Bronchial epithelial cell (primary cell): ENCODE data around the gene DUSP6. TPM values are rescaled to one million over a fixed set of nuclear protein-coding genes. Genes with fewer than 3 reads are reported as not detected.

Source experiments
- DNase-seq: peaks from one replicate; pipeline ENCODE4 v3.0.0-alpha.2; 2010; ENCODE audit warnings: low read depth
- FAIRE-seq: peaks from 2 replicates; lab custom pipeline; 2011; peaks lifted over from hg19 to GRCh38; lab: Jason Lieb, UNC
- H3K27me3 ChIP-seq: 2 replicates; pipeline ENCODE4 v1.5.1; 2011; ENCODE audit warnings: low read length; ENCODE audit not compliant: control insufficient read depth, insufficient read depth
- H3K36me3 ChIP-seq: 2 replicates; pipeline ENCODE4 v1.5.1; 2011; ENCODE audit warnings: low read length; ENCODE audit not compliant: control insufficient read depth, insufficient read depth
- H3K4me3 ChIP-seq: 2 replicates; pipeline ENCODE4 v1.5.1; 2011; ENCODE audit warnings: mild to moderate bottlenecking, low read depth, low read length, control low read depth
- total RNA-seq: library from RNA; depleted of rRNA; stranded (reverse); fragments of >200 nt; gene quantifications from 2 replicates; pipeline ENCODE4 v1.2.1, GENCODE V29; 2014
- TF ChIP-seq, protein P1 (sequence below): IDR thresholded peaks from 2 replicates; pipeline ENCODE4 v1.5.1; 2011; ENCODE audit warnings: mild to moderate bottlenecking, moderate library complexity, low read length, control low read depth, inconsistent platforms; ENCODE audit not compliant: insufficient read depth, severe bottlenecking

DUSP6 gene, protein sequence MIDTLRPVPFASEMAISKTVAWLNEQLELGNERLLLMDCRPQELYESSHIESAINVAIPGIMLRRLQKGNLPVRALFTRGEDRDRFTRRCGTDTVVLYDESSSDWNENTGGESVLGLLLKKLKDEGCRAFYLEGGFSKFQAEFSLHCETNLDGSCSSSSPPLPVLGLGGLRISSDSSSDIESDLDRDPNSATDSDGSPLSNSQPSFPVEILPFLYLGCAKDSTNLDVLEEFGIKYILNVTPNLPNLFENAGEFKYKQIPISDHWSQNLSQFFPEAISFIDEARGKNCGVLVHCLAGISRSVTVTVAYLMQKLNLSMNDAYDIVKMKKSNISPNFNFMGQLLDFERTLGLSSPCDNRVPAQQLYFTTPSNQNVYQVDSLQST
- 12.9 and 149 TPM in 2 replicates for total RNA-seq

DNA sequence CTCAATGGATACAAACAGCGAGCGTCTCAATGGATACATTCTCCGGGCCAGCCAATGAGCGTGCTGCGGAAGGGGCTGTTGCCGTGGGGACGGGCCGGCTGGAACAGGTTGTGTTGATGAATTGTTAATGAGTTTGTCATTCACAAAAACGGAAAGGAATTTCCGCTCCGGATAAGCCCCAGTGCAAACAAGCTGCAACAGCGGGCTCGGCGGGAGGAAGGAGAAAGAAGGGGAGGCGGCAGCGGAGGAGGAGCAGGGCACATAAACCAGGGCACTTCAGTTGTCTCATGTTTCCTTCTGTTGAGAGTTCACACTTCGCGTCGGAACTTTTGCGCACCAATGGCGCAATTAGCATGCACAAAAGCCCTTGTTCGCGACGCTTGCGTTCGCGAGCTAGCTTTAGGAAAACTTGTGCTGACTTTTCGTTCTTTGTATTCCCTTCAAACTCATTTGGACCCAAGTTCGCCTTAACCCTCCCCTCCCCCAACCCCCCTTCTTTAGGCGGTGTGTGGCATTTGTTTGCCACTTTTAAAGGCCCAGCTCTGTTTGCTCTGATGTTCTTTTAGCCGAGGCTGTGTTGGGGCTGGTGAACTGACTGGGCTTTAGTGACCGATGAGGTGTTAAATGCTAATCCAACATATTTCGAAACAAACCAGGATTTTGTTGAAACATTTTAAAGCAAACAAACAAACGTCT is at the start of gene DUSP6:
TSS of gene DUSP6 (minus strand) at position 10 of the 696 bp plus-strand sequence. CDS start 462 bp downstream, outside the sequence.
- Histone ChIP-seq H3K36me3 (peaks cover 1% of the 10 kb centered on the region), H3K27me3 (no peaks in the 10 kb centered on the region), H3K4me3 (peak within 1 kb of the TSS; percentile 75)
- DNase-seq (peak; percentile 99), FAIRE-seq (peak; percentile 60)
- TF ChIP-seq, protein P1, sequence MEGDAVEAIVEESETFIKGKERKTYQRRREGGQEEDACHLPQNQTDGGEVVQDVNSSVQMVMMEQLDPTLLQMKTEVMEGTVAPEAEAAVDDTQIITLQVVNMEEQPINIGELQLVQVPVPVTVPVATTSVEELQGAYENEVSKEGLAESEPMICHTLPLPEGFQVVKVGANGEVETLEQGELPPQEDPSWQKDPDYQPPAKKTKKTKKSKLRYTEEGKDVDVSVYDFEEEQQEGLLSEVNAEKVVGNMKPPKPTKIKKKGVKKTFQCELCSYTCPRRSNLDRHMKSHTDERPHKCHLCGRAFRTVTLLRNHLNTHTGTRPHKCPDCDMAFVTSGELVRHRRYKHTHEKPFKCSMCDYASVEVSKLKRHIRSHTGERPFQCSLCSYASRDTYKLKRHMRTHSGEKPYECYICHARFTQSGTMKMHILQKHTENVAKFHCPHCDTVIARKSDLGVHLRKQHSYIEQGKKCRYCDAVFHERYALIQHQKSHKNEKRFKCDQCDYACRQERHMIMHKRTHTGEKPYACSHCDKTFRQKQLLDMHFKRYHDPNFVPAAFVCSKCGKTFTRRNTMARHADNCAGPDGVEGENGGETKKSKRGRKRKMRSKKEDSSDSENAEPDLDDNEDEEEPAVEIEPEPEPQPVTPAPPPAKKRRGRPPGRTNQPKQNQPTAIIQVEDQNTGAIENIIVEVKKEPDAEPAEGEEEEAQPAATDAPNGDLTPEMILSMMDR, result no peak

DNA sequence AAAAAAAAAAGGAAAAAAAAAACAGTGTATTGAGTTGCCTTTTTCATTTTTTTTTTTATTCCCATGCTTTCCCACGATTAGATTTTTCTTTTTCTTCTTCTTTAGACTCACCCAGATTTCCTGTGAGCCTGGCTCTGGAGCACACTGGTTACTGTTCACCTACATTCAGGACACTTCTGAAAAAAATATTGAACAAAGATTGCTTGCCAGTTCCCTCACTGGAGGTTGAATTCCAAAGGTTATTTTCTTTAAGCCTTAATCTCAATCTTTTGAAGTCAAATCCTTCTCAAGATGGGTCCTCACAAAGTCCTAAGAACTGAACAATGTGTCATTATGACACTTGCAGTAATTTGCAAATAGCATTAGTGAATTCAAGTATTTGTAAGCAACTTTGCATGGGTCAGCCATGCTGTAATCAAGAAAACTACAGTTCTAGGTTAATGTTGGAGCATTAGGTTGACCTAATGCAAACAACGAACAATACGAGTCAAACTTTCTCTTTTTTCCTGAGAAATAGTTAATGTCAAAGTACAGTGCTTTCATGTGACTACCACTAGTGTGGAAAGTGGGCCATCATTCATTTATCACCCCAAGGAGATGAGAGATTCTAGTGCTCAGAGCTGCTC is 49.2 kb upstream of the DUSP6 start:
- H3K4me3 ChIP-seq, result no peak overlapping the region
- DNase-seq, result no peak
- no peaks in the 10 kb centered on the region for H3K27me3 ChIP-seq
- no peak for FAIRE-seq
- no peaks in the 10 kb centered on the region for H3K36me3 ChIP-seq
- TF ChIP-seq, protein P1, result no peak

DNA sequence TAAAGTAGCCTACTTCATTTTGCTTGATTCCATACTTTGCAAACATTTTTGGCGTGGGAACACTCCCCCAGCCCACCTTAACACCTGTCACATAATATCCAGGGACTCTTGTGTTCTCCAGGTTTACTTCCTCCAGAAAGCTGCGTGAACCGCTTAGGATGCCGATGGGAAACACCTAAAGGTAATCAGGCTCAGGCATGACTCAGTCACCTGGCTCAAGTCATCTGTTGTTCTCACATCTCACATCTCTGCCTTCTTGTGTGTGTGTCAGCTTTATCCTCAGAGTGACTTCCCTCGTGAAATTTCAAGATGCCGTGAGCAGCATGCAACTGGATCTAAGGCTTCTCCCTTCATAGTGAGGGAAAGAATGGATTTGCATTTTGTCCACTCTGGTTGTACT is 48.1 kb upstream of the DUSP6 start:
- Histone ChIP-seq H3K27me3 (no peaks in the 10 kb centered on the region), H3K36me3 (no peaks in the 10 kb centered on the region), H3K4me3 (no peak overlapping the region)
- TF ChIP-seq, protein P1, result no peak
- DNase-seq (peak; percentile 22), FAIRE-seq (no peak)

DNA sequence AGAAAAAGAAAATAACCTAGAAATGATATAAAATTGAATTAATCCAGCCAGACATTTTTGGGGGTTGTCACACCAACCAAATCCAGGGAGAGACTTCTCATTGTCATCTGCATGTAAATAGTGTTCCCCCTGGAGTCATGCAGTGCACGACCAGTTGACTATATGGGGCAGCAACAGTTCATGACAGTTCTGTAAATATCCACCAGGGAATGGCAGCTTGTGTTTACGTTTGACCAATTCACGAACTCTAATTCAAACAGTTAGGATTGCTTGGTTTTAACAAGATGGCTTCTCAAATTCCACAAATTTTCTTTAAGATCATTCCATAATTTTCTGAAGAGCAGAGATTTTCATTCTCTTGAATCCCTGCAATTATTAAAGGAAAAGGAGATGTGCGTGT is 43.4 kb upstream of the DUSP6 start:
- no peak for FAIRE-seq

DNA sequence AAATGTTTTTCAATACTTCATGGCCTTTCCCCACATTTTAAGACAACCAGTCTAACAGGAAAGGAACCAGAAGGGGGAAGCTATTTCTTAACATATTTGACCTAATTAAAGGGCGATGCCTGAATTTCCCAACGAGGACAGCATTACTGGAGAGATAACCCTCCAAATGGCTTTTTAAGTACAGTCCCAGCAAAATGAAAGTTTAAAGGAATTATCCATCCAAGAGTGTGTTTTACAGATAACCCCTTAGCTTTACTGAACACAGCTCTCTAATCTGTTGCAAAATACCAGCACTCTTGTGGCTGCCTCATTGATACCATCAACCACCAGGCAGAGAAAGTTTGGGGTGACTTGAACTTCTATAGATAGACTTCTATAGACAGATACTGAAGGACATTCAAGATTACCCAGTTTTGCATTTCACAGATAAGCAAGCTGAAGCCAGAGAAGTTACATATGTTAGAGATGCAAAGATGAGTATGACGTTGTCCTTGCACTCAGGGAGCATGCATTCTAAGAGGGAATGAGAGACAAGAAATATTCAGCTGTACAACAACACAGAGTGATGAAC is 41.3 kb upstream of the DUSP6 start:
- TF ChIP-seq, protein P1, result no peak
- H3K4me3 ChIP-seq, result no peak overlapping the region
- DNase-seq (no peak), FAIRE-seq (no peak)
- no peaks in the 10 kb centered on the region for H3K27me3 ChIP-seq
- no peaks in the 10 kb centered on the region for H3K36me3 ChIP-seq

More for the DNA sequence above, 43.4 kb upstream of the DUSP6 start:
- TF ChIP-seq, protein P1, result no peak
- H3K27me3 ChIP-seq, result no peaks in the 10 kb centered on the region
- H3K4me3 ChIP-seq, result no peak overlapping the region
- no peaks in the 10 kb centered on the region for H3K36me3 ChIP-seq
- DNase-seq, result no peak
